Measurements from ENCODE around the gene FAM200B.

- TF ChIP-seq SUZ12 (IDR thresholded peaks at IDR 0.05; ENCODE audit: extremely low read depth, insufficient read depth, insufficient read length) (no peak), YY1 (IDR thresholded peaks at IDR 0.05; ENCODE audit: insufficient read depth, insufficient read length) (no peak)
Measured at GRCh38 chr4:15725608-15726007, 44.0 kb downstream of the FAM200B start.
